Measurements from ENCODE around the gene ADAT2. TPM values are rescaled to one million over a fixed set of nuclear protein-coding genes. Genes with fewer than 3 reads are reported as not detected.
"Not testable (repeated sequence)": the region's sequence is repeated elsewhere in the genome, so short reads cannot be mapped to it uniquely, and the experiment has no call there.

The ADAT2 gene
- total RNA-seq, 2 donors from 2014 or later: 19.1 to 19.8 TPM

DNA sequence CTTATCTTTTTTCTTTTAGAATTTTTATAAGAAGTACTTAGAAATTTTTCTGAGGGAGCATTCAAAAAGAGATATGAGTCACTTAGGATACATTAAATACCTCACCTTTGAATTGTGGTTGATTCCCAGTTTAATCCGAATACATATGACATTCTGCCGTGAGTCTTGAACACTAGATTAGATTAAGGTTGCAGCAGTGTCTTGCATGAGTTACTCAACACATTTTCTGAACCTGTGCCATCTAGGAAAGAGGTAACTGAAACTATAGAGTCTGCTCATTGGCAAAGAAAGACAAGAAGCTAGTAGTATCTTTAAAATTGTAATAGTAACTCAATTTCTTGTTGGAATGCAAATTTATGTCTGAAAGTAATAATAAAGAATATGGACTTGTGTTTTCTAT, 15.1 kb upstream of the ADAT2 start:
- Mint-ChIP-seq H3K4me1 (peaks cover 6% of the 10 kb centered on the region), H3K36me3 (ENCODE audit: low read depth) (peaks cover 5% of the 10 kb centered on the region), H3K4me3 (no peak overlapping the region), H3K27me3 (no peaks in the 10 kb centered on the region), H3K27ac (no peak overlapping the region)
- DNase-seq (no peak), ATAC-seq (no peak)
- H3K9me3 ChIP-seq (ENCODE audit: control insufficient read depth, low read length, poor library complexity, severe bottlenecking): no peaks in the 10 kb centered on the region

DNA sequence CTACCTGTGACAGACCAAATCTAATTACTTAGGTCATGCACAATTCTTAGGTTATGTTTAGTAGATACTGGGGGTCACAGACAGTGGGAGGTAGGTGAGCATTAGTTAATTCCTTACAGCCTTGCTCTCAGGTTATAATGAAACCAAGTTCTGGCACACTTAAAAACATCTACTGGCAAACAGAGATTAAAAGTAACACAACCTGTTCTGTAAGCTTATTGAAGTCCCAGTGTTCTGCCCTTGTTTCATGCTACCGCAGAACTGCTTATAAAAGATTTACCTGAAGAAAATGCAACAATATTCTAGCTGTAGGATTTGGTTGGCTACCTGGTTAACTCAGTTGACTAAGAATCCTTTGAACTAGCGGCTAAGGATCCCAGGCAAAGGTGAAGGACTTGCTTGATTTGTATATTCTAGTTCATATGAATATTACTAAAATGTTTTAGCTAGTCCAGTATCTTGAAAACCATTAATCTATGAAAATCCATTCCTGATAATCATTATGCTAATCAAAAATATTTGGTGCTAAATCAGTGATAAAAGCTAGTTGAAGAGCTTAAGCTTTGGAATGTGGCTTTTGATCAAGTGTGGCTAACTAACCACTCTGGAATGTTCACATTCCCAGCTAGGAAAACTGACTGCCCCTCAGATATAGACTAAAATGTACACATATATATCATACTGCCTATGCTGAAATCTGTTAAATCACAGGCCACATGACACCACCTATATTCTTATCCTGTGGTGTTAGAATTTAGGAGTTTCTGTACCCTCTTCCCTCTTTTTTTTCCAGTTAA, 7.3 kb upstream of the ADAT2 start:
- peaks cover 12% of the 10 kb centered on the region for H3K4me1 Mint-ChIP-seq
- no peaks in the 10 kb centered on the region for H3K27me3 Mint-ChIP-seq
- H3K4me3 Mint-ChIP-seq: no peak overlapping the region
- ATAC-seq: no peak
- DNase-seq: no peak
- no peaks in the 10 kb centered on the region for H3K9me3 ChIP-seq (ENCODE audit: control insufficient read depth, low read length, poor library complexity, severe bottlenecking)
- no peak overlapping the region for H3K27ac Mint-ChIP-seq
- peaks cover 5% of the 10 kb centered on the region for H3K36me3 Mint-ChIP-seq (ENCODE audit: low read depth)

DNA sequence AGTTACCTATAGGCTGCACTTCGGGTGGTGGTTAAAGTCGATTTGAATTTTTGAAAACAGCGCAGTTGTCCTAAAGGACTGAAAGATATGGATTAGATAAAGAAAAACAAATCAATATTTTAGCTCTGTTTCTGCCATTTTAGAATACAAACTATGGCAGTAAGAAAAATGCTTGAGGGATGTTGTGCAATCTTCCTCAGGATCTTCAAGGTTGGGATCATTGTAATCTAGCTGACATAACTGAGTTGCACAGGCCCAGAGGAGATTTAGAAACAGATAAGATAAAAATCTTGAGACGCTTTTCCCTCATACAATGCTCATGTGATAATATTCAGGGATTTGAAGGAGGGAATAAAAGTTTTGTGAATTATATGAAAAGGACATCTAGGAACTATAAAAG, 1.0 kb upstream of the ADAT2 start:
- ATAC-seq (no peak), DNase-seq (no peak)
- peaks cover 27% of the 10 kb centered on the region for H3K4me1 Mint-ChIP-seq
- peak overlapping the region; percentile 98 for H3K4me3 Mint-ChIP-seq
- H3K27ac Mint-ChIP-seq: peak overlapping the region; percentile 93
- H3K36me3 Mint-ChIP-seq (ENCODE audit: low read depth): peaks cover 5% of the 10 kb centered on the region
- H3K27me3 Mint-ChIP-seq: no peaks in the 10 kb centered on the region
- H3K9me3 ChIP-seq (ENCODE audit: control insufficient read depth, low read length, poor library complexity, severe bottlenecking): no peaks in the 10 kb centered on the region

DNA sequence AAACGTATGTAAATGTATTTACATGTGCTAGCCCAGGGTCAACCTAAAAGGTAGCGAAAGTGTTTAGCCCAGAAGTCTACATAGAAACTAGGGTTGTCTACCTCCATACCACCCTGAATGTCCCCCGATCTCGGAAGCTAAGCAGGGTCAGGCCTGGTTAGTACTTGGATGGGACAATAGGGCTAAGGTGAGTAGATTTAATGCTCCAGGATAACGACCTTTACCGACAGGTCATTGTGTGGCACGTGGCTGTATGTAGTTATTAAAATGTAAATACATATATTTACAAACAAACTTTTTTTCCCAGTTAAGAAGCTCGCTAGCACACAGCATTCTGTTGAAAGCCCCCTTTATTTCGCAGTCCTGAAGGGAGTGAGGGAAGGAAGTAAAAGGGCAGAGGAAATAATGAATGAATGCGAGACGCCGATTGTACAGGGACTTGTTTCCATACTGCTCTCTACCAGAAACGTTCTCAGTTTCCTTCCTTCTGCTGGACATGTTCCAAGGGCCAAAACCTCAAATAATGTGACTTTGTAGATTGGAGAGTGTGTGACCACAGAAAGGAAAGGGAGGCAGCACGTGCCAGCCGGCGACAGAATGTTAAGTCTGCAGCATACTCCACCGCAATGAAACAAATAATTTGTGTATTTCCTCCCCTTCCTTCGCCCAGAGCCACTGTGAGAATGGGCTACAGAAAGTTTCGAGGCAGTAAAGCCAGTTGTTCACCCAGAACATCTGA, 612 bp downstream of the ADAT2 start:
- DNase-seq: peak; percentile 15 to 66 (median 34)
- ATAC-seq: peak; percentile 17
- H3K4me1 Mint-ChIP-seq: peaks cover 24% of the 10 kb centered on the region

DNA sequence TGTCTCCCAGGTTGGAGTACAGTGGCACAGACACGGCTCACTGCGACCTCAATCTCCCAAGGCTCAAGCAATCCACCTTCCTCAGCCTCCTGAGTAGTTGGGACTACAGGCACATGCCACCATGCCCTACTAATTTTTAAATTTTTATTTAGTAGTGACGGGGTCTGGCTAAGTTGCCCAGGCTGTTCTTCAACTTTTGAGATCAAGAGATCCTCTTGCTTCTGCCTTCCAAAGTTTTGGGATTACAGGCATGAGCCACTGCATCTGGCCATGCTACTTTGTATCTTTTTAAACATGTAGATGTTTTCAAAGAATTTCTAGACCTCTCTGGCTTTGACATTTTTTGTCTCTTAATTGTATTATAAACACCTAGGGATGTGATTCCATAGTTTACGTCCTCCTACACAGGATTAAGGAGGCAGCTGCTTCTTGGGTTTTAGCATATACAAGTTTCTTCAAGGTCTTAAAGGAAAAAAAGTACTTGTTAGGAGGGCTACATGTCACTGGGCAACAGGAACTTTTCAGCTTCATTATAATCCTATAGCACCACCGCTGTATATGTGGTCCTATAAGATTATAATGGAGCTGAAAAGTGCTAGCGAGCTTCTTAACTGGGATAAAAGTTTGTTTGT, 1.3 kb downstream of the ADAT2 start:
- Mint-ChIP-seq H3K4me3 (peak overlapping the region; percentile 98), H3K27ac (peak overlapping the region; percentile 93), H3K27me3 (no peaks in the 10 kb centered on the region), H3K4me1 (peaks cover 23% of the 10 kb centered on the region), H3K36me3 (ENCODE audit: low read depth) (peaks cover 2% of the 10 kb centered on the region)
- no peaks in the 10 kb centered on the region for H3K9me3 ChIP-seq (ENCODE audit: control insufficient read depth, low read length, poor library complexity, severe bottlenecking)
- DNase-seq (no peak), ATAC-seq (no peak)

More for the DNA sequence above, 612 bp downstream of the ADAT2 start:
- Mint-ChIP-seq H3K27ac (peak overlapping the region; percentile 93), H3K27me3 (no peaks in the 10 kb centered on the region), H3K36me3 (ENCODE audit: low read depth) (peaks cover 5% of the 10 kb centered on the region), H3K4me3 (peak overlapping the region; percentile 98)
- H3K9me3 ChIP-seq (ENCODE audit: control insufficient read depth, low read length, poor library complexity, severe bottlenecking): no peaks in the 10 kb centered on the region

DNA sequence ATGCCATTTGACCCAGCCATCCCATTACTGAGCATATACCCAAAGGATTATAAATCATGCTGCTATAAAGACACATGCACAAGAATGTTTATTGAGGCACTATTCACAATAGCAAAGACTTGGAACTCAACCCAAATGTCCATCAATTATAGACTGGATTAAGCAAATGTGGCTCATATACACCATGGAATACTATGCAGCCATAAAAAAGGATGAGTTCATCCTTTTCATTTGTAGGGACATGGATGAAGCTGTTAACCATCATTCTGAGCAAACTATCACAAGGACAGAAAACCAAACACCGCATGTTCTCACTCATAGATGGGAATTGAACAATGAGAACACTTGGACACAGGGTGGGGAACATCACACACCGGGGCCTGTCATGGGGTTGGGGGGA, 2.6 kb downstream of the ADAT2 start:
- not testable (repeated sequence) for H3K4me3 Mint-ChIP-seq; H3K9me3 ChIP-seq (ENCODE audit: control insufficient read depth, low read length, poor library complexity, severe bottlenecking); H3K27ac Mint-ChIP-seq; ATAC-seq; H3K36me3 Mint-ChIP-seq (ENCODE audit: low read depth); H3K27me3 Mint-ChIP-seq; DNase-seq
- H3K4me1 Mint-ChIP-seq: peaks cover 21% of the 10 kb centered on the region

DNA sequence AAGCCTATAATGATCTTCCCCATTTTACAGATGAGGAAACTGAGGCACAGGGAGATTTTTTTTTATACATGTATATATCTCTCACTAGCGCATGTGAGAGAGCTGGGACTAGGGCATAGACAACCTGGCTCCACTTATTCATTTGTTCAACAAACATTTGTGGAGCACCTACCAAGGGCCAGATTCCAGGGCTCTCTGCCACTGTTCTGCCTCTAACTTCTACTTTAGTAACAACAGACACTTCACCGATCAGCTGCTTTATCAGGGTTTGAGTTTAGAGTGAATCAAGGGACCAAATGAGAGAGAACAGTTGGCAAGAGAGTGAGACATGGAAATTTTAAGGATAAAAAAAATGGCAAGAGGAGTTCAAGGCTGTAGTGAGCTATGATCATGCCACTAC, 7.4 kb downstream of the ADAT2 start:
- ATAC-seq: no peak
- H3K27me3 Mint-ChIP-seq: no peaks in the 10 kb centered on the region
- no peak overlapping the region for H3K4me3 Mint-ChIP-seq
- no peaks in the 10 kb centered on the region for H3K9me3 ChIP-seq (ENCODE audit: control insufficient read depth, low read length, poor library complexity, severe bottlenecking)
- peaks cover 7% of the 10 kb centered on the region for H3K4me1 Mint-ChIP-seq
- peaks cover 5% of the 10 kb centered on the region for H3K36me3 Mint-ChIP-seq (ENCODE audit: low read depth)
- DNase-seq: no peak
- H3K27ac Mint-ChIP-seq: no peak overlapping the region

DNA sequence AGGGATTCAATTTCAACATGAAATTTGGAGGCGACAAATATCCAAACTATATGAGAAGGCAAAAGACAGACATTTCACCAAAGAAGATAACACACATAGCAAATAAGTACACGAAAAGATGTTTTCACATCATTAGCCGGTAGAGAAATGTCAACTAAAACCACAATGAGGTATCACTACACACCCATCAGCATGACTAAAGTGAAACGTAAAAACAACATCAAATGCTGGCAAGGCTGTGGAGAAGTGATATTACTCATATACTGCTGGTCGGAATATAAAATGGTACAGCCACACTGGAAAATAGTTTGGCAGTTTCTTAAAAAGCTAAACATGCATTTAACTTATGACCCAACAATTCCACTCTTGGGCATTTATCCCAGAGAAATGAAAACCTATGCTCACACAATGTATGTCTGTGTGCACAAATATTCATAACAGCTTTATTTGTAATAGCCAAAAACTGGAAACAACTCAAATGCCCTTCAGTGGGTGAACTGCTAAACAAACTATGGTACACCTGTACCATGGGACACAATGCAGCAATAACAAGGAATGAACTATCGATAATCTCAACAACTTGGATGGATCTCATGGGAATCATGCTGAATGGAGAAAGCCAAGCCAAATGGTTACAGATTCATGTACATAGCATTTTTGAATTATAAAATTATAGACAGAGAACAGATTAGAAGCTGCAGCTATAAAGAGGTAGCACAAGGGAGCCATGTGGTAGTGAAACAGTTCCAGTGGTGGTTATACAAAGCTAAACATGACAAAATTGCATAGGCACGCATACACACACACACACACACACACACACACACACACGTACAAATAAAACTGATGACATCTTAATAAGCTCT, 8.6 kb downstream of the ADAT2 start:
- peaks cover 7% of the 10 kb centered on the region for H3K4me1 Mint-ChIP-seq
- H3K4me3 Mint-ChIP-seq: no peak overlapping the region
- no peaks in the 10 kb centered on the region for H3K9me3 ChIP-seq (ENCODE audit: control insufficient read depth, low read length, poor library complexity, severe bottlenecking)
- no peak overlapping the region for H3K27ac Mint-ChIP-seq
- peak; percentile 37 for ATAC-seq
- H3K27me3 Mint-ChIP-seq: no peaks in the 10 kb centered on the region
- DNase-seq: no peak
- H3K36me3 Mint-ChIP-seq (ENCODE audit: low read depth): peaks cover 5% of the 10 kb centered on the region

DNA sequence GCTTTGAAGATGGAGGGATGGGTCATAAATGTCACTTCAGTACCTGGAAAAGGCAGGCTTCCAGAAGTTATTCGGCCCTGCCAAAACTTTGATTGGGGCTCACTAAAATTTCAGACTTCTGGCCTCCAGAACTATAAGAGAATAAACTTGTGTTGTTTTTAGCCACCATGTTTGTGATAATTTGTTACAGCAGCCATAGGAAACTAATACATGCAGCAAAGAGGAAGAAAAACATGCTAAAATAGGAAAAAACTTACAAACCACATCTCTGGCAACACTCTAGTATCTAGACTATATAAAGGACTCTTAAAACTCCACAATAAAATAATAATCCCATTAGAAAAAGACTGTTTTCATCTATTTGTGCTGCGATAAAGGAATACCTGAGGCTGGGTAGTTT, 9.5 kb downstream of the ADAT2 start:
- H3K36me3 Mint-ChIP-seq (ENCODE audit: low read depth): peaks cover 8% of the 10 kb centered on the region
- no peaks in the 10 kb centered on the region for H3K27me3 Mint-ChIP-seq
- peaks cover 7% of the 10 kb centered on the region for H3K4me1 Mint-ChIP-seq
- no peak overlapping the region for H3K4me3 Mint-ChIP-seq
- DNase-seq (no peak), ATAC-seq (no peak)
- H3K27ac Mint-ChIP-seq: no peak overlapping the region
- no peaks in the 10 kb centered on the region for H3K9me3 ChIP-seq (ENCODE audit: control insufficient read depth, low read length, poor library complexity, severe bottlenecking)

DNA sequence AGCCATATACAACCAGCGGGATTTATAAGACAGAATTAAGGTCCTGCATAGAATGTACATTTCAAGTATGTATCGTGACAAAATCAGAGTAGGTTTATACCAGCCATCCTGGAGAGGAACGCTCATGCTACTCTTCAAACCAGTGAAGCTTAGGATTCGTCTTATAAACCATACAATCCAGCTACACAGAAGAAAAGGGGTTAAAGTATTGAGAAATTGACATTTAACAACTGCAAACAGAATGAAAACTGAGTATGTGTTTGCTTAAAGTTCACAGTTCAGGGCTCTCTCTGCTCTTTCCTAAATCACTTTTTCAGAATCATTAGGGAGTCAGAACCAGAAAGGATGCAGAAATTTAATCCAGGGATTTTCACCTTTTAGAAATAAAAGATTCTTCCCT, 17.9 kb downstream of the ADAT2 start:
- no peak for ATAC-seq
- H3K9me3 ChIP-seq (ENCODE audit: control insufficient read depth, low read length, poor library complexity, severe bottlenecking): no peaks in the 10 kb centered on the region
- Mint-ChIP-seq H3K27ac (no peak overlapping the region), H3K4me3 (no peak overlapping the region), H3K27me3 (no peaks in the 10 kb centered on the region), H3K36me3 (ENCODE audit: low read depth) (peaks cover 8% of the 10 kb centered on the region), H3K4me1 (no peaks in the 10 kb centered on the region)
- DNase-seq: no peak

DNA sequence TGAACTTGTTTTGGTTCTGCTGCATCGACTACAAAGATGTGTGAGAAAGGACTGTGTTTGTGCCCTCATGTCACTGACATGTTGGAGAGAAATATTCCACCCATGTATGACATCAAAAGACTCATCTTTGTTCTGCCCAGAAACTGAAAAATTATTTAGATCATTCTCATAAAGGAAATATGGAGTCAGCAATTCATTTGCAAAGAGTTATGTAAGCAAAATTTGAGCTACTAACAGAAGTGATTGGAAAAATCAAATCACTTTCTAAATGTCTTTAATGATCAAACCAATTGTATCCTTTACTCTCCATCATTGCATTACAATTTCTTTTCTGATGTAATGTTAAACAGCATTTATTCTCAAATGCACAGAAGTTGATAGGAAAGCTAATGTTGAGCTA, 19.3 kb downstream of the ADAT2 start:
- Mint-ChIP-seq H3K27me3 (no peaks in the 10 kb centered on the region), H3K36me3 (ENCODE audit: low read depth) (peaks cover 5% of the 10 kb centered on the region), H3K27ac (no peak overlapping the region), H3K4me3 (no peak overlapping the region), H3K4me1 (peaks cover 3% of the 10 kb centered on the region)
- ATAC-seq (no peak), DNase-seq (no peak)
- no peaks in the 10 kb centered on the region for H3K9me3 ChIP-seq (ENCODE audit: control insufficient read depth, low read length, poor library complexity, severe bottlenecking)

DNA sequence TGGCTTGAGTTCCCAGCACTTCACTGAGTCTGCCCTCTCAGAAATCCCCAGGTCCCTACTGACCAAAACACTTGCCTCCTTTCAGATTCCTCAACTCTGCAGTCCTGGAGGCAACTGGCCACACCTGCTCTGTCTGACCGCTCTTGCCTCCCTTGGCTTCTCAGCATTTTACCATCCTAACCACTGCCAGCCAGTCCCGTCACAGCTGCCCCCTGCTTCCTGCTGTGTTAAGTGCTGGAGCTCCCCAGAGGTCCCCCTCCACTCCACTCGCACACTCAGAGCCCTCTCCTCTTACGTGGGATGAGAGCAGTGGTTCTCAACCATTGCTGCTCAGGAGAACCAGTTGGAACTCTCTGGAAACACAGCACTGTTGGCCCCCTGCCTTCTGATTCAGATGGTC, 20.5 kb downstream of the ADAT2 start:
- H3K9me3 ChIP-seq (ENCODE audit: control insufficient read depth, low read length, poor library complexity, severe bottlenecking): no peaks in the 10 kb centered on the region
- Mint-ChIP-seq H3K4me1 (peaks cover 3% of the 10 kb centered on the region), H3K36me3 (ENCODE audit: low read depth) (peaks cover 5% of the 10 kb centered on the region), H3K27ac (no peak overlapping the region), H3K27me3 (no peaks in the 10 kb centered on the region), H3K4me3 (no peak overlapping the region)
- ATAC-seq (no peak), DNase-seq (no peak)
